ENCODE data around the gene GSTT4. TPM values are rescaled to one million over a fixed set of nuclear protein-coding genes. Genes with fewer than 3 reads are reported as not detected.

The GSTT4 gene
- total RNA-seq, 5 donors from 2014 or later (not counting 1 experiment from before 2014, with no cell fraction given): not detected

Other genes starting within 250 kb of the GSTT4 start
- 1 to 10 TPM in 4 of 5 donors, under 1 TPM in 1; 0.58 to 2.2 (median 1.9) TPM for gene C22orf15, start 242.5 kb downstream of the GSTT4 start, total RNA-seq
- 10 to 100 TPM; 26.1 to 66.3 (median 63.2) TPM for gene CHCHD10, start 237.5 kb downstream of the GSTT4 start, total RNA-seq
- 1 to 10 TPM; 1.6 to 5.3 (median 2.5) TPM for gene MMP11, start 232.6 kb downstream of the GSTT4 start, total RNA-seq
- 10 to 100 TPM; 50.2 to 57.7 (median 54.3) TPM for gene SMARCB1, start 218.5 kb downstream of the GSTT4 start, total RNA-seq
- 1 to 10 TPM; 1.2 to 3.9 (median 2.8) TPM for gene DERL3, start 166.4 kb downstream of the GSTT4 start, total RNA-seq
- gene SLC2A11, start 147.6 kb downstream of the GSTT4 start, total RNA-seq: 10 to 100 TPM; 16.2 to 24.2 (median 18.6) TPM
- gene MIF, start 111.1 kb downstream of the GSTT4 start, total RNA-seq: 100 to 1,000 TPM; 182 to 334 (median 289) TPM
- not detected for gene GSTT2B, start 44.3 kb downstream of the GSTT4 start, total RNA-seq
- gene DDTL, start 38.6 kb downstream of the GSTT4 start, total RNA-seq: 1 to 10 TPM in 4 of 5 donors, not detected in 1; 3.5 to 7.7 (median 3.9) TPM
- 100 to 1,000 TPM in 2 of 5 donors, 10 to 100 TPM in 3; 72.5 to 122 (median 94.3) TPM for gene DDT, start 31.0 kb downstream of the GSTT4 start, total RNA-seq
- not detected for gene GSTT2, start 25.3 kb downstream of the GSTT4 start, total RNA-seq
- gene CABIN1, start 5.9 kb upstream of the GSTT4 start, total RNA-seq: 100 to 1,000 TPM; 134 to 158 (median 145) TPM
- gene SUSD2, start 176.0 kb upstream of the GSTT4 start, total RNA-seq: 1 to 10 TPM; 1.3 to 2.3 (median 1.6) TPM
- gene GGT5, start 239.6 kb upstream of the GSTT4 start, total RNA-seq: under 1 TPM in 1 of 5 donors, not detected in 4; 0.63 TPM